OCI-LY7 (cell line): ENCODE results near the gene CD81.
"Not testable (repeated sequence)": the region's sequence is repeated elsewhere in the genome, so short reads cannot be mapped to it uniquely, and the experiment has no call there.

Experiments used
- CTCF ChIP-seq: fragments of 200-600 bp; sonication (generic); conservative IDR thresholded peaks from 2 replicates; pipeline ENCODE4 v1.5.1; 2014; ENCODE audit warnings: mild to moderate bottlenecking, antibody characterized with exemption, low read length, moderate library complexity, mixed read lengths
- EZH2phosphoT487 ChIP-seq: fragments of 200-600 bp; sonication (generic); IDR thresholded peaks from 2 replicates; pipeline ENCODE4 v1.6.1; 2018; ENCODE audit warnings: low read depth, borderline replicate concordance, mild to moderate bottlenecking, mixed run types, antibody characterized with exemption, low read length, moderate library complexity, mixed read lengths

- not testable (repeated sequence) for TF ChIP-seq CTCF, EZH2phosphoT487
Observed at GRCh38 chr11:2357651-2358050, 19.5 kb upstream of the CD81 start.
